Esophagus muscularis mucosa (tissue), 4 donors: Measurements from ENCODE around the gene KCNQ1. TPM values are rescaled to one million over a fixed set of nuclear protein-coding genes. Genes with fewer than 3 reads are reported as not detected.

Experiments
- DNase-seq: peaks from one replicate; pipeline ENCODE4 v3.0.0-alpha.2; 2017; ENCODE audit errors: extremely low spot score
- H3K27ac ChIP-seq, 4 donors: fragments of 200-600 bp; sonication (generic); replicated peaks in 1 of 4; 1 replicate in 3 of 4; 2 replicates in 1 of 4; pipeline ENCODE4 v1.5.1; 2016 to 2019; ENCODE audit warnings: mild to moderate bottlenecking in 1 of 4
- H3K27me3 ChIP-seq, 4 donors: fragments of 200-600 bp; sonication (generic); one replicate each; pipeline versions ENCODE4 v1.5.1 to v1.6.0; 2016 to 2019
- H3K36me3 ChIP-seq, 4 donors: fragments of 200-600 bp; sonication (generic); one replicate each; pipeline ENCODE4 v1.5.1; 2016 to 2019
- H3K4me1 ChIP-seq, 4 donors: fragments of 200-600 bp; sonication (generic); one replicate each; pipeline ENCODE4 v1.5.1; 2016 to 2019
- H3K4me3 ChIP-seq, 4 donors: fragments of 200-600 bp; sonication (generic); 1 replicate in 2 of 4; 2 replicates in 2 of 4; pipeline ENCODE4 v1.5.1; 2016 to 2019; ENCODE audit warnings: mild to moderate bottlenecking in 4 of 4, moderate library complexity in 1 of 4
- H3K9me3 ChIP-seq, 4 donors: fragments of 200-600 bp; sonication (generic); 1 replicate in 3 of 4; 2 replicates in 1 of 4; pipeline ENCODE4 v1.5.1; 2016 to 2019
- CTCF ChIP-seq, 3 experiments: fragments of 200-600 bp in 2 of 3; fragments of 450-650 bp in 1 of 3; sonication (generic) in 2 of 3; IDR thresholded peaks; one replicate each; pipeline ENCODE4 v1.5.1; 2017 to 2019; ENCODE audit warnings: antibody characterized with exemption in 3 of 3, mild to moderate bottlenecking in 2 of 3, moderate library complexity in 1 of 3
- EP300 ChIP-seq: sonication (generic); formaldehyde crosslinking; IDR thresholded peaks from one replicate; pipeline ENCODE4 v1.6.1; 2017; ENCODE audit warnings: antibody characterized with exemption
- POLR2A ChIP-seq: fragments of 450-650 bp; IDR thresholded peaks from one replicate; pipeline ENCODE4 v1.6.1; 2017; ENCODE audit warnings: antibody characterized with exemption, moderate library complexity, mild to moderate bottlenecking, low read depth
- POLR2AphosphoS5 ChIP-seq, 2 donors: sonication (generic); formaldehyde crosslinking; IDR thresholded peaks; one replicate each; pipeline ENCODE4 v1.6.1; 2017; ENCODE audit warnings: antibody characterized with exemption in 2 of 2
- WGBS: methylation state at CpG from one replicate; pipeline ENCODE4 v1.1.5; 2018; 5-methylcytosine and 5-hydroxymethylcytosine counted together
- intact Hi-C: fragments of 100-400 bp; cut with DNase I; formaldehyde crosslinking; loops from one replicate; pipeline ENCODE4 v1.15.1; 2023
- total RNA-seq, 4 donors: library from RNA; depleted of rRNA; stranded (reverse); fragments of >200 nt; gene quantifications; one replicate each; pipeline versions ENCODE4 v1.1.0 to v1.2.1, GENCODE V29; 2016

The KCNQ1 gene
- total RNA-seq, 4 donors from 2014 or later = 2.1 to 5.9 (median 4.3) TPM

- peak overlapping the region in 1 of 4 donors; percentile 34 for H3K27ac ChIP-seq
- H3K36me3 ChIP-seq = no peaks in the 10 kb centered on the region
- WGBS = 85% methylated on average over 15 of the region's 18 CpGs
- H3K4me1 ChIP-seq = peaks cover 46 to 58% (median 57%) of the 10 kb centered on the region in 4 donors
- peaks cover 0 to 1% (median 0%) of the 10 kb centered on the region in 4 donors for H3K9me3 ChIP-seq
- intact Hi-C loops = no loop called here
- no peak overlapping the region for H3K4me3 ChIP-seq
- TF ChIP-seq POLR2AphosphoS5 (IDR thresholded peaks at IDR 0.05) (no peak), EP300 (no peak), POLR2A (no peak), CTCF (IDR thresholded peaks at IDR 0.05) (no peak)
- no peaks in the 10 kb centered on the region for H3K27me3 ChIP-seq
- DNase-seq = no peak
Observed at GRCh38 chr11:2810411-2811205, 365.8 kb downstream of the KCNQ1 start.

- peak overlapping the region; percentile 15 to 61 (median 16) for H3K27ac ChIP-seq
- no peaks in the 10 kb centered on the region for H3K36me3 ChIP-seq
- H3K4me1 ChIP-seq = peaks cover 41 to 50% (median 49%) of the 10 kb centered on the region in 4 donors
- intact Hi-C loops = no loop called here
- WGBS = 75% methylated on average over 23 of the region's 34 CpGs
- peak overlapping the region in 3 of 4 donors; percentile 24 to 45 (median 31) for H3K4me3 ChIP-seq
- TF ChIP-seq EP300 (no peak), CTCF (IDR thresholded peaks at IDR 0.05) (no peak), POLR2A (no peak), POLR2AphosphoS5 (IDR thresholded peaks at IDR 0.05) (no peak)
- no peaks in the 10 kb centered on the region for H3K27me3 ChIP-seq
- H3K9me3 ChIP-seq = peaks cover 0 to 10% (median 3%) of the 10 kb centered on the region in 4 donors
- no peak for DNase-seq
Observed at GRCh38 chr11:2811206-2812091, 366.6 kb downstream of the KCNQ1 start.

- Histone ChIP-seq H3K36me3 (no peaks in the 10 kb centered on the region), H3K9me3 (peaks cover 0 to 10% (median 3%) of the 10 kb centered on the region in 4 donors), H3K27ac (peak overlapping the region; percentile 15 to 61 (median 16)), H3K27me3 (no peaks in the 10 kb centered on the region), H3K4me3 (peak overlapping the region; percentile 24 to 45 (median 30)), H3K4me1 (peaks cover 34 to 49% (median 43%) of the 10 kb centered on the region in 4 donors)
- DNase-seq = no peak
- WGBS = 40% methylated on average over 9 of the region's 17 CpGs
- TF ChIP-seq POLR2AphosphoS5 (IDR thresholded peaks at IDR 0.05) = peak in 1 of 2 donors; percentile 14
- no peak for TF ChIP-seq CTCF (IDR thresholded peaks at IDR 0.05)
- intact Hi-C loops = no loop called here
Observed at GRCh38 chr11:2812371-2812991, 367.7 kb downstream of the KCNQ1 start.

GRCh38 chr11:2813141-2813908, 368.5 kb downstream of the KCNQ1 start:
- Histone ChIP-seq H3K9me3 (peaks cover 0 to 10% (median 4%) of the 10 kb centered on the region in 4 donors), H3K27me3 (no peaks in the 10 kb centered on the region), H3K4me3 (no peak overlapping the region), H3K4me1 (peaks cover 26 to 42% (median 35%) of the 10 kb centered on the region in 4 donors), H3K36me3 (no peaks in the 10 kb centered on the region), H3K27ac (peak overlapping the region in 1 of 4 donors; percentile 61)
- no peak for DNase-seq
- 76% methylated on average over 14 of the region's 14 CpGs for WGBS
- intact Hi-C loops = no loop called here
- TF ChIP-seq CTCF (IDR thresholded peaks at IDR 0.05) (no peak), POLR2A (no peak), EP300 (no peak), POLR2AphosphoS5 (IDR thresholded peaks at IDR 0.05) (no peak)
